Lower leg skin (tissue), 4 donors: ENCODE measurements around the gene RPL9. TPM values are rescaled to one million over a fixed set of nuclear protein-coding genes. Genes with fewer than 3 reads are reported as not detected.

Experiments used
- DNase-seq, 2 donors: peaks; one replicate each; pipeline ENCODE4 v3.0.0-alpha.2; 2019; ENCODE audit warnings: low spot score in 2 of 2
- H3K4me3 ChIP-seq: fragments of 200-600 bp; sonication (generic); 2 replicates; pipeline ENCODE4 v1.5.1; 2017; ENCODE audit warnings: mild to moderate bottlenecking, low read depth; ENCODE audit not compliant: poor library complexity, severe bottlenecking
- CTCF ChIP-seq, 3 donors: fragments of 450-650 bp; IDR thresholded peaks; one replicate each; pipeline ENCODE4 v1.5.1; 2016; ENCODE audit warnings: antibody characterized with exemption in 3 of 3, mild to moderate bottlenecking in 3 of 3, moderate library complexity in 2 of 3
- POLR2A ChIP-seq, 2 donors: fragments of 450-650 bp; IDR thresholded peaks; one replicate each; pipeline ENCODE4 v1.6.1; 2016 to 2017; ENCODE audit warnings: antibody characterized with exemption in 2 of 2, mild to moderate bottlenecking in 1 of 2, moderate library complexity in 1 of 2
- WGBS, 2 donors: methylation state at CpG; one replicate each; pipeline ENCODE4 v1.1.5; 2018; 5-methylcytosine and 5-hydroxymethylcytosine counted together
- intact Hi-C: fragments of 100-400 bp; cut with DNase I; formaldehyde crosslinking; loops from one replicate; pipeline ENCODE4 v1.15.0; 2023; ENCODE audit warnings: low total_unique reads
- total RNA-seq, 4 donors: library from RNA; depleted of rRNA; stranded (reverse); fragments of >200 nt; gene quantifications; one replicate each; pipeline ENCODE4 v1.1.0, GENCODE V29; 2016

The RPL9 gene
- total RNA-seq, 4 donors from 2014 or later: 2,484 to 4,074 (median 3,563) TPM

DNA sequence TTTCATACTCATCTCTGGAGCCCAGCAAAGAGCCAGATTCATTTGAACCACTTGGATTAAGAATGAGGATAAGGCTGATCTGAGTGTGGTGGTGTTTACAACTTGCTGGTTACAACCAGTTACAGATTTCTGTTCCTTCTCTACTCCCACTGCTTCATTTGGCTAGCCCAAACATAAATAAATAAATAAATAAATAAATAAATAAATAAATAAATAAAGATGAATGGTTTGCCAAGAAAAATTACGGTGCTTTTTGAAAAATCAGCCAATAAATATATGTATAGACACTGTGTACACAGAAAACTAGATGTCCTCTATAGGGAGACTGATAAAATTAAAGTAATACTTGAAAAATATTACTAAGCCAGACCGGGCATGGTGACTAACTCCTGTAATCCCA is 17.1 kb downstream of the RPL9 start:
- 67 to 94% methylated on average over 2 of the region's 2 CpGs for WGBS, 2 donors
- no peak overlapping the region for H3K4me3 ChIP-seq

GRCh38 chr4:39435659-39436563 is 22.8 kb downstream of the RPL9 start:
- intact Hi-C loops: no loop called here
- no peak for TF ChIP-seq POLR2A (IDR thresholded peaks at IDR 0.05)
- no peak for TF ChIP-seq CTCF (IDR thresholded peaks at IDR 0.05)
- no peak for DNase-seq
- no peak overlapping the region for H3K4me3 ChIP-seq
- 62 to 66% methylated on average over 7 of the region's 7 CpGs for WGBS, 2 donors

More for the DNA sequence above, 17.1 kb downstream of the RPL9 start:
- intact Hi-C loops: no loop called here
- no peak for DNase-seq
- no peak for TF ChIP-seq POLR2A (IDR thresholded peaks at IDR 0.05)
- no peak for TF ChIP-seq CTCF (IDR thresholded peaks at IDR 0.05)

DNA sequence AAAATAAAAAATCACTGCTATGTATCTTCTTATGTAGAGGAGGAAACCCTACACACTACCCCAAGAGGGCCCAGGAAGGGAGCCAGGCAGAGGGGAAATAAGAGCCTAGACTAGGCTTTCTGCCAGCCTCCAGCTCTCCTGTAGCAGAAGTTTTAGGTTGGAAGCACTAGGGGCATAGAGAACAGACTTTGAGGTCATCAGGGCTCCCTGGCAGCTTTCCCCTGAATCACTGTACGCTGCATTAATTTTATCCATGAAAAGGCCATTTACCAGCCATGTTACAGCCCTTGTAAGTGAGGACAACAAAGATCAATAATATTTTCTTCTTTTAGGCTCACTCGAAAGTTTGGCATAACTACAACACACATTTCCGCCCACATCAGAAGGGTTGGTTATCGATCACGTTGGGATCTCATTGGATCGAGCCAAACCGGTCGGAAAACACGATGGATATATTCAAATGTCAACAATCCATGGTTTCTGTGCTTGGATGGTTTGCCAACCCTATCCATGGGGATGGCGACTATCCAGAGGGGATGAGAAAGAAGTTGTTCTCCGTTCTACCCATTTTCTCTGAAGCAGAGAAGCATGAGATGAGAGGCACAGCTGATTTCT is 24.7 kb downstream of the RPL9 start:
- TF ChIP-seq POLR2A (IDR thresholded peaks at IDR 0.05) (no peak), CTCF (IDR thresholded peaks at IDR 0.05) (no peak)
- H3K4me3 ChIP-seq: no peak overlapping the region
- intact Hi-C loops: no loop called here
- WGBS, 2 donors: 87 to 90% methylated on average over 11 of the region's 11 CpGs
- no peak for DNase-seq

- intact Hi-C loops: no loop called here
- TF ChIP-seq CTCF (IDR thresholded peaks at IDR 0.05) (no peak), POLR2A (IDR thresholded peaks at IDR 0.05) (no peak)
- no peak for DNase-seq
- H3K4me3 ChIP-seq: no peak overlapping the region
- WGBS, 2 donors: 65 to 79% methylated on average over 4 of the region's 4 CpGs
Observed at GRCh38 chr4:39429476-39430334, 29.0 kb downstream of the RPL9 start.

DNA sequence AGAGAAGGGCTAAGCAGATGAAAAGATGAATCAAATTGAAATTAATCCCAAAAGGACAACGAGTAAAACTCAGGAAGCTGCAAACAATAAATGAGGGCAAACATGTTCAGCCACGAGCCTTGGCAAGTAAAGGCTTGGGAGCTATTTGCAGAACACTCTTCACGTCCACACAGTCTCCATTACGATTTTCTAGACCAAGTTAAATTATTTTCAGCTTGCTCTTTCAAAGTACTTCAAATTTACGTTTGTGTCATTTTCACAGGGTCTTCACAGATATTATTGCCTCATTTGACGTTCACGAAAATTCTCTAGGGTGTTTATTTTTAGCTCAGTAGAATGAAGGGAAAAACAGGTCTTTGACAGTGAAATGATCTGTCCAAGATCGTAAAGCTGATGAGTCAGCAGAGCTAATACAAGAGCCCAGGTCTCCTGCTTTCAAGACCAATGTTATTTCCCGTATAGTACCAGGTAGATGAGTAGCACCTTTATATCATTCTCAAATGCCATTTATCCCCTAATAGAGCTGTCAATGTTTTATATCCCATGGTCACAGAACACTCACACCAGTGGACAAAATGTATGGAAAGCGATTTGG is 31.1 kb downstream of the RPL9 start:
- intact Hi-C loops: no loop called here
- TF ChIP-seq POLR2A (IDR thresholded peaks at IDR 0.05) (no peak), CTCF (IDR thresholded peaks at IDR 0.05) (no peak)
- no peak overlapping the region for H3K4me3 ChIP-seq
- 33 to 36% methylated on average over 10 of the region's 10 CpGs for WGBS, 2 donors
- no peak for DNase-seq
